Naive thymus-derived CD4-positive, alpha-beta T cell (primary cell): Measurements from ENCODE around the gene PTGES2. TPM values are rescaled to one million over a fixed set of nuclear protein-coding genes. Genes with fewer than 3 reads are reported as not detected.
"Not testable (repeated sequence)": the region's sequence is repeated elsewhere in the genome, so short reads cannot be mapped to it uniquely, and the experiment has no call there.

Experiments used
- ATAC-seq: fragments of 150-1000 bp; cut with Tn5 transposase; 2 replicates; pipeline ENCODE4 v1.10.0; 2021; ENCODE audit warnings: mild to moderate bottlenecking, moderate library complexity
- CTCF ChIA-PET: fragments of 350-600 bp; sonication (Branson Sonifier 250); formaldehyde crosslinking; loops from one replicate; lab custom pipeline; 2021; ENCODE audit warnings: antibody characterized with exemption; lab: Charles Lee
- POLR2A ChIA-PET: fragments of 350-600 bp; sonication (Branson Sonifier 250); formaldehyde crosslinking; loops from one replicate; lab custom pipeline; 2021; ENCODE audit warnings: antibody characterized with exemption, inconsistent platforms; lab: Charles Lee
- DNase-seq, 9 donors: peaks; one replicate each; pipeline versions ENCODE4 v3.0.0 to v3.0.0-alpha.2; 2020 to 2022; ENCODE audit warnings: mixed read lengths in 1 of 9
- H3K27ac ChIP-seq: one replicate; pipeline ENCODE4 v1.7.0; 2013; ENCODE audit warnings: mild to moderate bottlenecking, low read depth, low read length, moderate library complexity
- H3K27me3 ChIP-seq, 2 donors: one replicate each; pipeline ENCODE4 v1.7.0; 2013; ENCODE audit warnings: low read length in 2 of 2, mild to moderate bottlenecking in 2 of 2, moderate library complexity in 2 of 2; ENCODE audit not compliant: control insufficient read depth in 2 of 2, insufficient read depth in 2 of 2
- H3K36me3 ChIP-seq, 3 experiments: 1 replicate in 2 of 3; 2 replicates in 1 of 3; pipeline ENCODE4 v1.7.0; 2013; ENCODE audit warnings: low read length in 3 of 3, mild to moderate bottlenecking in 3 of 3, moderate library complexity in 1 of 3; ENCODE audit not compliant: insufficient read depth in 3 of 3, control insufficient read depth in 2 of 3
- H3K4me1 ChIP-seq, 2 donors: one replicate each; pipeline ENCODE4 v1.7.0; 2013; ENCODE audit warnings: low read length in 2 of 2, mild to moderate bottlenecking in 2 of 2, moderate library complexity in 1 of 2; ENCODE audit not compliant: control insufficient read depth in 2 of 2, insufficient read depth in 2 of 2
- H3K4me3 ChIP-seq: 2 replicates; pipeline ENCODE4 v1.7.0; 2013; ENCODE audit warnings: mild to moderate bottlenecking, low read length
- H3K9me3 ChIP-seq, 3 experiments: 1 replicate in 2 of 3; 2 replicates in 1 of 3; pipeline ENCODE4 v1.7.0; 2013; ENCODE audit warnings: low read length in 3 of 3; ENCODE audit not compliant: control insufficient read depth in 2 of 3
- H3K27ac Mint-ChIP-seq, 9 donors: one replicate each; pipeline ENCODE4 v1.8.0; 2020 to 2022; ENCODE audit warnings: mixed read lengths in 9 of 9, mild to moderate bottlenecking in 8 of 9, moderate library complexity in 5 of 9, inconsistent platforms in 2 of 9
- H3K27me3 Mint-ChIP-seq, 5 donors: one replicate each; pipeline ENCODE4 v1.8.0; 2021 to 2022; ENCODE audit warnings: mixed read lengths in 5 of 5, mild to moderate bottlenecking in 1 of 5
- H3K36me3 Mint-ChIP-seq, 5 donors: one replicate each; pipeline ENCODE4 v1.8.0; 2020 to 2022; ENCODE audit warnings: mixed read lengths in 5 of 5, mild to moderate bottlenecking in 3 of 5, inconsistent platforms in 1 of 5
- H3K4me1 Mint-ChIP-seq, 7 donors: one replicate each; pipeline ENCODE4 v1.8.0; 2020 to 2022; ENCODE audit warnings: mixed read lengths in 7 of 7, mild to moderate bottlenecking in 3 of 7, inconsistent platforms in 1 of 7
- H3K4me3 Mint-ChIP-seq, 10 donors: one replicate each; pipeline ENCODE4 v1.8.0; 2020 to 2022; ENCODE audit warnings: mild to moderate bottlenecking in 10 of 10, mixed read lengths in 10 of 10, moderate library complexity in 6 of 10, inconsistent platforms in 2 of 10
- H3K9me3 Mint-ChIP-seq, 11 donors: one replicate each; pipeline ENCODE4 v1.8.0; 2020 to 2022; ENCODE audit warnings: mixed read lengths in 11 of 11, mild to moderate bottlenecking in 4 of 11, inconsistent platforms in 1 of 11, moderate library complexity in 1 of 11
- intact Hi-C, 2 donors: fragments of 100-400 bp; cut with micrococcal nuclease; formaldehyde crosslinking; loops; one replicate each; pipeline ENCODE4 v1.15.1; 2023
- polyA plus RNA-seq, 2 donors: library from polyadenylated mRNA; unstranded; fragments of 300-500 nt; fragmentation: Illumina TruSeq; gene quantifications; one replicate each; pipeline ENCODE4 v1.2.3, GENCODE V29; 2021
- total RNA-seq, 6 experiments: library from RNA in 5 of 6; stranded (reverse) in 5 of 6; gene quantifications; 1 replicate in 5 of 6; 2 replicates in 1 of 6; pipeline ENCODE4 v1.2.3 and lab custom pipeline; 2021 to 2026

PTGES2 gene
- total and polyA plus RNA-seq, 7 experiments from 2014 or later = 32.3 to 70.8 (median 60.8) TPM

GRCh38 chr9:128139621-128140020 lies 12.1 kb upstream of the PTGES2 start:
- no peaks in the 10 kb centered on the region for H3K27me3 ChIP-seq
- no peaks in the 10 kb centered on the region for H3K36me3 ChIP-seq
- Mint-ChIP-seq H3K9me3 (no peaks in the 10 kb centered on the region), H3K4me3 (peak overlapping the region in 1 of 10 donors; percentile 64), H3K36me3 (peaks cover 0 to 4% (median 0%) of the 10 kb centered on the region in 5 donors), H3K27ac (no peak overlapping the region), H3K27me3 (peaks cover 0 to 13% (median 0%) of the 10 kb centered on the region in 5 donors), H3K4me1 (peaks cover 16 to 27% (median 22%) of the 10 kb centered on the region in 7 donors)
- H3K4me3 ChIP-seq = no peak overlapping the region
- no peak for DNase-seq
- POLR2A ChIA-PET = no interaction called here
- no peak for ATAC-seq
- no peaks in the 10 kb centered on the region for H3K9me3 ChIP-seq
- intact Hi-C loops = no loop called here
- no peak overlapping the region for H3K27ac ChIP-seq
- CTCF ChIA-PET = no interaction called here
- H3K4me1 ChIP-seq = peaks cover 0 to 16% of the 10 kb centered on the region in 2 donors

GRCh38 chr9:128138001-128138400 lies 10.5 kb upstream of the PTGES2 start:
- peaks cover 0 to 16% of the 10 kb centered on the region in 2 donors for H3K4me1 ChIP-seq
- H3K27ac ChIP-seq = no peak overlapping the region
- Mint-ChIP-seq H3K36me3 (peaks cover 0 to 4% (median 0%) of the 10 kb centered on the region in 5 donors), H3K27me3 (peaks cover 0 to 28% (median 3%) of the 10 kb centered on the region in 5 donors), H3K4me1 (peaks cover 12 to 29% (median 17%) of the 10 kb centered on the region in 7 donors), H3K9me3 (no peaks in the 10 kb centered on the region), H3K27ac (peak overlapping the region in 1 of 9 donors; percentile 23), H3K4me3 (peak overlapping the region in 1 of 10 donors; percentile 27)
- H3K4me3 ChIP-seq = no peak overlapping the region
- no peaks in the 10 kb centered on the region for H3K27me3 ChIP-seq
- ATAC-seq = no peak
- ChIA-PET CTCF (no interaction called here), POLR2A (interaction anchor here (1.4 kb wide), 1 partner anchor 21 kb away, joined by 7 read pairs; no protein-coding TSS in a partner anchor)
- no peaks in the 10 kb centered on the region for H3K9me3 ChIP-seq
- intact Hi-C loops = no loop called here
- no peak for DNase-seq
- H3K36me3 ChIP-seq = no peaks in the 10 kb centered on the region

- Mint-ChIP-seq H3K9me3 (no peaks in the 10 kb centered on the region), H3K27ac (no peak overlapping the region), H3K36me3 (peaks cover 0 to 3% (median 0%) of the 10 kb centered on the region in 5 donors), H3K4me1 (peaks cover 9 to 26% (median 12%) of the 10 kb centered on the region in 7 donors), H3K27me3 (peaks cover 0 to 37% (median 8%) of the 10 kb centered on the region in 5 donors), H3K4me3 (peak overlapping the region in 1 of 10 donors; percentile 27)
- Histone ChIP-seq H3K36me3 (no peaks in the 10 kb centered on the region), H3K4me1 (peaks cover 0 to 7% of the 10 kb centered on the region in 2 donors), H3K27me3 (no peaks in the 10 kb centered on the region), H3K9me3 (no peaks in the 10 kb centered on the region), H3K27ac (no peak overlapping the region), H3K4me3 (no peak overlapping the region)
- ChIA-PET POLR2A (interaction anchor here (1.4 kb wide), 1 partner anchor 22 kb away, joined by 7 read pairs; no protein-coding TSS in a partner anchor), CTCF (interaction anchor here (0.5 kb wide), 1 partner anchor 1647 kb away, joined by 5 read pairs; no protein-coding TSS in a partner anchor)
- intact Hi-C loops = no loop called here
- DNase-seq (no peak), ATAC-seq (no peak)
Measured at GRCh38 chr9:128136816-128137793, 9.6 kb upstream of the PTGES2 start.

- POLR2A ChIA-PET, CTCF ChIA-PET, ATAC-seq, H3K4me3 ChIP-seq, intact Hi-C loops, H3K27ac Mint-ChIP-seq, H3K4me3 Mint-ChIP-seq, H3K27me3 ChIP-seq, H3K9me3 ChIP-seq, H3K36me3 Mint-ChIP-seq, H3K36me3 ChIP-seq, H3K4me1 ChIP-seq, H3K9me3 Mint-ChIP-seq, H3K27ac ChIP-seq, DNase-seq: not testable (repeated sequence)
- Mint-ChIP-seq H3K27me3 (peaks cover 0 to 46% (median 8%) of the 10 kb centered on the region in 5 donors), H3K4me1 (peaks cover 5 to 21% (median 8%) of the 10 kb centered on the region in 7 donors)
Measured at GRCh38 chr9:128135561-128135960, 8.0 kb upstream of the PTGES2 start.

GRCh38 chr9:128132139-128132538 lies 4.6 kb upstream of the PTGES2 start:
- H3K9me3 ChIP-seq, H3K27ac ChIP-seq, H3K4me3 Mint-ChIP-seq, intact Hi-C loops, H3K4me1 ChIP-seq, H3K4me3 ChIP-seq, H3K9me3 Mint-ChIP-seq, ATAC-seq, DNase-seq, POLR2A ChIA-PET, H3K36me3 ChIP-seq, H3K36me3 Mint-ChIP-seq, H3K27me3 ChIP-seq, H3K27ac Mint-ChIP-seq: not testable (repeated sequence)
- CTCF ChIA-PET = interaction anchor here (0.7 kb wide), 1 partner anchor 60 kb away, joined by 3 read pairs; no protein-coding TSS in a partner anchor
- Mint-ChIP-seq H3K4me1 (peaks cover 15 to 33% (median 25%) of the 10 kb centered on the region in 7 donors), H3K27me3 (peaks cover 0 to 50% (median 8%) of the 10 kb centered on the region in 5 donors)

- H3K36me3 Mint-ChIP-seq, H3K27ac ChIP-seq, H3K4me1 ChIP-seq, H3K4me3 Mint-ChIP-seq, H3K4me3 ChIP-seq, H3K9me3 Mint-ChIP-seq, H3K27ac Mint-ChIP-seq, ATAC-seq, intact Hi-C loops, H3K9me3 ChIP-seq, H3K36me3 ChIP-seq, DNase-seq, H3K27me3 ChIP-seq: not testable (repeated sequence)
- Mint-ChIP-seq H3K4me1 (peaks cover 16 to 34% (median 28%) of the 10 kb centered on the region in 7 donors), H3K27me3 (peaks cover 0 to 50% (median 8%) of the 10 kb centered on the region in 5 donors)
- CTCF ChIA-PET = interaction anchor here (0.7 kb wide), 1 partner anchor 60 kb away, joined by 3 read pairs; no protein-coding TSS in a partner anchor
- POLR2A ChIA-PET = interaction anchor here (0.7 kb wide), 1 partner anchor 1351 kb away, joined by 4 read pairs; no protein-coding TSS in a partner anchor
Measured at GRCh38 chr9:128131346-128131745, 3.8 kb upstream of the PTGES2 start.
